Measurements from ENCODE around the gene SMCP. TPM values are rescaled to one million over a fixed set of nuclear protein-coding genes. Genes with fewer than 3 reads are reported as not detected.
A peak's percentile ranks its signal among the peaks of the same experiment; 100 is the strongest.

The SMCP gene, protein sequence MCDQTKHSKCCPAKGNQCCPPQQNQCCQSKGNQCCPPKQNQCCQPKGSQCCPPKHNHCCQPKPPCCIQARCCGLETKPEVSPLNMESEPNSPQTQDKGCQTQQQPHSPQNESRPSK
- total RNA-seq (ENCODE audit: insufficient read depth, low replicate concordance), result 3.6 TPM

DNA sequence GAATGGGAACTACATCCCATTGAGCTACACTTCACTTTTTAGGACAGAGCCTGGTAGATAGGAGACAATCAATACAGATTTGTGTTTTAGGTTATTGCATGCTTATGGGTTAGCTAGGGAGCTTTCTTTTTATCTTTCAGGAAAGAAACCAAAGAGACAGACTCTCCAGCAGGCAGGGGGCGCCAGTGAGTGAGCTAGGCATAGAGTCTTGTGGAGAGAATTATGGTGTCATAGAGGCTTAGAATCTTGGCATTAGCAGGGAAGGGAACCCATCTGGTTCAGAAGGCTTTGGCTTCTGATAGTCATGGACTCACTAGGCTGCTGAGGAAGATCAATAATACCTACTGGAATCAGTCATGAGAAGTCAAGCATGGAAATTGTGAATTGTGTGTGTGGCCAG, at the start of gene SMCP:
Gene SMCP (plus strand): TSS at position 281 of the 400 bp plus-strand sequence. CDS start 6,101 bp downstream, outside the sequence.
- no peak for DNase-seq (ENCODE audit: low spot score)

DNA sequence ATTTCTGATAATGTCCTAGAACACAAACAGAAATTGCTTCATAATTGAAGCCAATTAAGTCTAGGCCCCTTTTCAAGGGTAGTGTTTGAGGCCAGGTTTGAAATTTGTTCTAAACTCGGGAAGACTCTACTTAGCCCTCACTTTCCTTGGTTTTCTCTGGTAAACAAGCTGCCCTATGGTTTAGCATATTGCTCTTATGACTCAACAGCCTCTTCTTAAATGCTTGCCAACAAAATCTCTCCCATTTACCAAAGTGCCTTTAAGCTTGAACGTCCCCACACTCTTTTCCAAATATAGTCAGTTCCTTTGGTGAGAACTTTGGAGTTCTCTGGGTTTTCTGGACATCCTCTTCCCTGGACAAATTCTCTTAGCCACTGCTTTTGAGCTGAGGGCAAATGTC, 41.3 kb upstream of the SMCP start:
- no peak for DNase-seq (ENCODE audit: low spot score)

DNA sequence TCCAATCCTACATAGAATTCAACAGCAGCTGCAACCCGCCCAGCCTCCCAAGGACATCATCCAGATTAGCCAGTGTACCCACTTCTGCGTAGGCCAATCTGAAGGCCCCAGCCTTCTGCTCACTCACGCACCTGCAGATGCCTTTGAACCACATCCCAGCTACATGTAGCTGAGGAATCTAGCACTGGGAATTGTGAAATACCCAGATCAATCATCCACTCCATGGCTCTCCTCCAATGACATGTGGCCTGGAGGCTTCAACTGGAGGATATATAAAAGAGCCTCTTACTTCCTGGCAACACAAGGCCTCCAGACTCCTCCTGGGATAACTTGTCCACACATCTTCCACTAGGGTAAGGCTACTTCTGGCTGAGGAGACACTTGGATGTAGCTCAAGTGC, 35.6 kb upstream of the SMCP start, which contains the start of gene LCE6A:
Gene LCE6A (plus strand): TSS at position 301 of the 400 bp plus-strand sequence. CDS start 665 bp downstream, outside the sequence.
- no peak for DNase-seq (ENCODE audit: low spot score)

DNA sequence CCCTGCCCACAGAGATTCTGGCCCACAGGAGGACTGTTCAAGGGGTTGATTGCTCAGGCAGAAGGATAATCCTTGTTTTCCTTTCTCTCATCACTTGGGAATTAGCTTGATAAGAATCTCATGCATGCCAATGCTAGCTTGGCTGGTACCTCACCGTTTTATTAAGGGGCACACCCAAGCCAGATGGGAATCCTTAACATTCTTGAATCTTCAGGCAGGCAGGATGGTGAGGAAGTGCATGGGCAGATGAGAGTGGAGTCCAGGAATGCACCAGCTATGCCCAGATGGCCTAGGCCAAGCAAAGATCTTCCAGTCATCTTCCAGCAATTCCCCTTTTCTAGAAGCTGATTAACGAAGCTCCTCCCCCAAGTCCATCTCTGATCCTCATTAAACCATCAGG, 22.5 kb upstream of the SMCP start:
- DNase-seq (ENCODE audit: low spot score), result no peak

DNA sequence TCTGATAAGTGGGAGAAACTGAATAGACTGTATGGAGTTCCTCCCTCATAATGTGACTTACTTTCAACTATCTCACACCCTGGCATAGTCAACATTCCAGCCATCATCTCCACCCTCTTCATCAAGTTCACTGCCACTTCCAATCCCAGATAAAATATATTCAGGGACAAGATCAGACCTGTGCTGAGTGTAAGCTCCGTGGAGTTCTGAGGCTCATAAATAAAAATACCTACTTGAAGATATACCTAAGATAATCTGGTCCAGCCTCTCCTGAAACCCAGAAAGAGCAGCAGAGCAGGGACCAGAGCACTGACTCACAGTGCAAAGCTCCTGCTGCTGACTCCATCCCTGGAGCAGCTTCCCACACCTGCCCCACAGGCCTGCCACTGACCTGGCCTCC, 20.1 kb upstream of the SMCP start:
- peak; percentile 3 for DNase-seq (ENCODE audit: low spot score)

DNA sequence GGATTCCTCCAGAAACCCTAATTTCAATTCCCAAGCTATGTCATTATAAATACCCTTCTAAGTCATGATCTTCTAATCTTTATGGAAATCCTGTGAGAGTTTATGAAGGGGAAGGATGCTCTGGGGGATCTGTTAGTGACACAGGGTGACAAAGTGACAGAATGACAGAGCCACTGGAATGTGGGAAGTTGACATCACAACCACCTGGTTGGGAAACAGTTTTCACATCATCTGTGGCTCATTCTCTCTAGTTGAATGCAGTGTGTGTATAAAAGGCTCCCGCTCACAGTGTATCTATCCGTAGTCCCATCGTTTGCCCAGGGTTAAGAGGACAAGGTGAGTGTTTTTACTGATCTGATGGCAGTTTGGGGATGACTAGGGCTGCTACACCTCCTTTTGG, 18.4 kb upstream of the SMCP start, which contains the start of gene LCE7A:
Gene LCE7A (plus strand): TSS at position 301 of the 400 bp plus-strand sequence. CDS start 702 bp downstream, outside the sequence.
- no peak for DNase-seq (ENCODE audit: low spot score)

DNA sequence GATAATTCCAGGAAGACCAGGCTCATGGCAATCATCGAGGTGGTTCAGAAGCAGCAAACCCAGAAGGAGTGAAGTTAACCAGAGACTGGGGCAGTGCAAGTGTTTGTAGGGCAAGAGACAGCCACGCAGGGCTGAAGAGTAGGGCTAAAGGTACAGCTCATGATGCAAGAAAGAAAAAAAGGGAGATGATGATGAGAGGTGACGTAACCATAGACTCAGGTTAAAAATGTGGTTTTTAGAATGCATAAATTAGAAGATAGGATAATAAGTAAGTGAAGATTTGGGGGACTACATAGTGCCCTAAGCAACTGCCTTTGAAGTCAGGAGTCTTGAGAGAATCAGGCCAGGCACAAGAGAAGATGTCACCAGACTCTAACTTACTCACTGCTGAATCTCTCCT, 18.0 kb upstream of the SMCP start:
- DNase-seq (ENCODE audit: low spot score), result no peak

DNA sequence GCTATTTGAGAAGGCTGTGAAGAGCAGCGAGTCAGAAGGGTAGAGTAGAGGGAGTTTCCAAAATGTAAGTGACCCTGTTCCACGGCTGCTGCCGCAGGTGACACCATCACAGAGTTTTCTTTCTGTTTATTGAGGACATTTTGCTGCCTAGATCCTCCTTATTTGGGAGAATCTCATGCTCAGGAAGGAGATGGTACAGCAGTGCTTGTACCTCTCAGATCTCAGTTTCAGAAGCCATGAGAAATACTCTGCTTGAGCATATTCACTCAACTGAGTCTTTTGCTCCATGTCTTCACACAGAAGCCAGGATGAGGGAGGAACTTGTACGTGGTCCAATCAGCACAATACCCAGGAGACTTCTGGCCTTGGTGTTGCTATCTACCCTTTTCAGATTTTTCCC, 16.7 kb upstream of the SMCP start:
- DNase-seq (ENCODE audit: low spot score), result no peak

DNA sequence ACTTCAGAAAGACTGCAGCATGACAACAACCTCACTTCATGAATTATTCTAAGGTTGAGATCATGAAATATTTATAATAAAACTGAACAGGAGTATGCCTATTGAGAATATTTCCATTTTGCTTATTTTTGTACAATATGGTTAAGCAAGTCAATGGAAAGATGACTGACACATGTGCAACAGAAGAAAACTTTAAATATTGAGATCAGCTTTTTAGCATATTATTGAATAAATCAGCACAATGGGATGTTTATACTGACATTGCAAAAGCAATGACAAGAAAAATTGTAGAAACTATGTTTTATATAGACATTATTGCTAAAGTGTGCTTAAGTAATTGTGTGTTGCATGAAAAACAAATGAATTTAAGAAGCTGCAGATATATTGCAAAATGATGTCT, 13.7 kb upstream of the SMCP start:
- DNase-seq (ENCODE audit: low spot score), result no peak

DNA sequence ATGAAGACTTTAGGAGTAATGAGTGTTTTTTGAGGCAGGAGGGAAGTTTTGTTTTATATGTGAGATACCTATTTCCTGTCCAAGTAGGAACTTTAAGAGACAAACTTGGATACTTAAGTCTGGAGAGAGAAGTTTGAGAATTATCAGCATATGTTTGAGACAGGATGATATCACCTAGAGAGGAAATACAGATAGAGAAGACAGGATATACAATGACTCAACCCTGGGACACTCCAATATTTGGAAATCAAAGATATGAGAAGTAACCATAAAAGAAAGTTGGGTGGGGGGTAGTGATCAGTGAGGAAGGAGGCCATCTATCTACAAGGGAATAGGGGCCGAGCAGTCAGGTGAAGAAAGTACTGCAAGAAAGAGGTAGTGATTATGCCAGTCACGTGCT, 11.8 kb upstream of the SMCP start:
- DNase-seq (ENCODE audit: low spot score), result no peak

DNA sequence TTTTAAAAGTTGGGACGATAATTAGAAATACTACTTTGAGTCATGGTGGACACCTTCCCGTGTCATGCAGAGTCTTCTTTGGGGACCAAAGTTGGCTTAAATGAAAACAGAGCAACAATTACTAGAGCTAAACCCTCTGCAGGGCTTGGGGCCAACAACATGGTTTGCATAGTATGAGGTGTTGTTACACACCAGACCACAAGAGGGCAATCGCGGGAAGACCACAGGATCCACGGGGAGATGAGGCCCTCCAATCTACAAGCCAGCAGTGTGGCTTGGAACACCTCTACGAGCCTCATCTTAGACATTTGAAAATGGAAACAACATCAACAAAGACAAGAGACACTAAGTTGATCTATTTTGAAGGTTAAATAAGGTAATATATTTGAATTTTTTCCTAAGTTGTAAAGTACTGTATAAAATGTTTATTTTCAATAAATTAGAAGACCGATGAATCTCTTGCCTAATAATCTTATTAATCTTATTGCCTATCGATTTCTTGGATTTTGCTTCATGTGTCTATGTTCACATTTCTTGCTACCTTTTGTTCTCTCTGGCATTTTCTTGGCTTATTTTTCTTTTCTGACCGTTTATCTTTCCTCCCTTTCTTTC, 8.2 kb upstream of the SMCP start:
- DNase-seq (ENCODE audit: low spot score), result peak; percentile 66

DNA sequence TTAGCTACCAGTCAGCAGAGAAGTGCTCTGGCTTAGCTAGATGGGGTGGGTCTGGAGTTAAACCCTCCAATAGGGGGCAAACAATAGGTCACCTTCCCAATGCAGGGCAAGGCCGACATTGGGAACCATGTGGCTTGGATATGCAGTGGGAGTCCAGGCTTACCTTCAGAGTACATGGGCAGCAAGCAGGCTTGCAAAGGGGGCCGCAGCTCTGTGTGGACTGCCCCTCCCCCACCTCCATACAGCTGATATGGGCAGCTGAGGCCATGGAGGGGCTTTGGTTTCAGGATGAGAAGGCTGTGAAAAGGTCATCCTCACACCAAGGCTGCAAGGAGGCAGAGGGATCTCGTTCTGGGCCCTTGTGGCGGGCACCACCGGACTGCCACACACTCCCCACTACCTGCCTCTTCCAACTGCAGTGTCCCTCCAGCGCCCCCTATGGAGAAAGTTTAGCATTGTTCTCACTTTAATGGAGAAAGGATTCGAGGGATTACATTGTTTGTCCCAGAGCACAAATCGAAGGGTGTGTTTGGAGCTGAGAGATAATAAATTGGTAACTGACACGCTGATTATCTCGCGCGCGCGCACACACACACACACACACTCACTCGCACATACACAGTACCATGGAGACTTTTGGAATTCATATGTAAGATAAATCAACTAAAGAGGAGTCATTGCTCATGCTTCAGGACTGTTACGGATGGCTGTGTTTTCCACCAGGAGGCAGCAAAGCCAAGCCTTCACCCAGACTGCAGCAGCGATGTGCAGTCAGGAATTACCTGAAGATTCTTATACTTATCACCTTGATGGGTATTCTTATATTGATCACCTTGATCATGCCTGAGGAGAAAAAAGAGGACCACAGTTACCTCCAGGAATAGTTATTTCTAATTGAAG, 7.0 kb upstream of the SMCP start:
- peak; percentile 15 for DNase-seq (ENCODE audit: low spot score)

DNA sequence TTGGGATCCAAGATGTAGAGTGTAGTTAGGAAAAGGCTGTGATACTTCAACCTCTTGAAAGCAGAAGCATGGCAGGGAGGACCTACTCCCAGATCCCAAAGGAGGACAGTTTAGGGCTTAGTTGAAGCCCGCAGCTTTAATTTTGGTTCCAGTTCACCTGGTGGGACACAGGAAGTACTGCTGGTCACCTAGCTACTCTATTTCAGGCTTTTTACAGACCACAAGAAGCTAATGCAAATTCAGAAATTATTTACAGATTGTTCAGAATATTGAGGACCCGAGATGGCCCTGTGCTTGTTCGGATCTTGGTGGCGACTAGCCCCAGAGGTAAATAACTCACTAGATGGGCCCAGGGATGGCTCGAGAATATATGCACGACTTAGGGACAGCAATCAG, 6.4 kb upstream of the SMCP start:
- DNase-seq (ENCODE audit: low spot score), result no peak

DNA sequence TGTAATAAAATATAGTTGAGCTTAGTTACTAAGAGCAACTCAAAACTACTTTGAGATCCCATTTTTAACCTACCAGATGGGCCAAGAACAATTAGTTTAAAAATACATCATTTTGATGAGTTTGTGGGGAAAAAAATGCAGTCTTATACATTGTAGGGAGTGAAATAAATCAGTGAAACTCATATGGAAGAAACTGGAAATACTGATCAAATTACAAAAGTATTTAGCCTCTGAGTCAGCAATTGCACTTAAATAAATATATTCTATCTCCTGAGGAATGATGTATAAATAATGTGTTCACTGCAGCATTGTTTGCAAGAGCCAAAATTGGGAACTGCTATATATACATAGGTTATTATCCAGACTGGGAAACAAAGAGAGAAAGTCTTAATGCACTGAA, 4.6 kb upstream of the SMCP start:
- no peak for DNase-seq (ENCODE audit: low spot score)

DNA sequence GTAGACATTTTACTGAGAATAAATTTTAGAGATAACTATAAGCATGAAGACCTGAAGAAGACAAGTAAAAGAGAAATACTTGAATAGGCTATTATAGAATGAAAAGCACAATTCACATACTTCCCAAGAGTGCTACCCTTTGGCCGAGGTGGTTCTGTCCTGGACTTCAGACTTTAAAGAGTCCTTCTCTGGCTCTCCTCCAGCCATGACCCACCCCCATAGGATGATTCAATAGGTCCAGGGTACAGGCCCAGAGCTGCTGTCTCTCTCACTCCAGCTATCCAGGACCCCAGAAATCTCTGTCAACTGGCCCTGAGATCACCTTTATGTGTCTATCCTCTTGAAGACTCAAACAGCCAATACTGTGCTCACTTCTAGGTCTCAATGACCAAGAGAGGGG, 1.3 kb upstream of the SMCP start:
- DNase-seq (ENCODE audit: low spot score), result no peak

DNA sequence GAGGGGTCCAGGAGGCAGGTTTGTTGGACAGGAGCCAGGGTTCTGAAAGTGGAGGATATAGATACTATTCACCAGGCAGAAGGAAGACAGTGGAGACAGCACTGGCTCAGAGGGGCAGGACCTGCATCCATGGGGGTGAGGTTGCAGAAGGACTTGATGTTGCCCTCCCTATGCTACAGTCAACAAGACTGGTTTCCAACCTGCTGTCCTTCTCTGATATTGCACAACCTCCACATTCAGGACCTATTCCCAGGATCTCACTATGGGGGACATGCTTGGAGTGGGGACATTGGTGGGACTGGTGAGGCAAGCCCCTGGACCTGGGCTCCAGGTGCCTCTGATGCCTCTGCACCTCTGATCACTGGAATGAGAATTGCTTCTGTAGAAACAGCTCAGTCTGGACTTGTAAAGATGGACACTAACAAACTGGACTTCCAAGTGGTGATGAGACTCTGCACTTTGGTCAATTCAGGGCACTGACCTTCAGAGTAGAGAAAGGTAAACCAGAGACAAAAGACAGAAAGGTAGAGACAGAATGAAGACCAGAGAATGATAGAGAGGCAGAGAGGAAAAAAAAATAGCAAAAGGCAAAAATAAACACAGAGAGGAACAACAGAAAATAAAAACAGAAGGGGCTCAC, 1.6 kb downstream of the SMCP start:
- no peak for DNase-seq (ENCODE audit: low spot score)

DNA sequence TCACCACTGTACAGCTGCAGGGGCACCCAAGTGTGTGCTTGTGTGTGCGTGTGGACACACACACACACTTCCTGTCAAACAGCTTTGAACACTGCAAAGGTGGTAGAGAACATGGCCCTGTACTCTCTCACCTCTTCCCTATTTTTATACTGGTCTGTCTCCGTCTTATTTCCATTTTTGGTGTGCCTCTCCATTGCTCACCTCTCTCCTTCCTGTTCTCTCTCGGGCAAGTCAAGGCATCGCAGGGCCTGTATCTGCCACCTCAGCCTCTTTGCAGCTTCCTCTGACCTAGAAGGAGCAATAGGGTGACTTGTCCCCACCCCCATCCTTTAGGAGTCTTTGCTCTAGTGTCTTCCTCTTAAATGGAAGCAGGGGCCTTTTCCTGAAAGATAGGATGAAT, 2.2 kb downstream of the SMCP start:
- no peak for DNase-seq (ENCODE audit: low spot score)

DNA sequence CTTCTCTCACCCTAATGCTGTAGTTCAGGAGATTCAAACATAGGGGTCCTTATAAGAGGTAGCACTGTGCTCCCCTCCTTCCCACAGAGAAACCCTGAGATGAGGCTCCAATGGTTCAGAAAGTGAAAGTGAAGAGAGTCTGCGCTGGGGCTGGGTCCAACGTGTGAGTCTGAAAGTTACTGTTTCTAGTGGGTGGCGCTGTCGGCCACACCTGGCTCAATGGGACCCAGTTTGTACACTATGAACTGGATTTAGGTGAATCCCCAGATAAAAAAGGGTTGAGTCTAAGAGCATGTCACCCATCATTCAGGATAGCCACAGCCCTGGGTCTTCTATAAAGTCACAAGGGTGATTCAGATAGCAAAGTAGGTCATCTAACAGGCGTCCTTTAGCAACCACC, 2.8 kb downstream of the SMCP start:
- no peak for DNase-seq (ENCODE audit: low spot score)

DNA sequence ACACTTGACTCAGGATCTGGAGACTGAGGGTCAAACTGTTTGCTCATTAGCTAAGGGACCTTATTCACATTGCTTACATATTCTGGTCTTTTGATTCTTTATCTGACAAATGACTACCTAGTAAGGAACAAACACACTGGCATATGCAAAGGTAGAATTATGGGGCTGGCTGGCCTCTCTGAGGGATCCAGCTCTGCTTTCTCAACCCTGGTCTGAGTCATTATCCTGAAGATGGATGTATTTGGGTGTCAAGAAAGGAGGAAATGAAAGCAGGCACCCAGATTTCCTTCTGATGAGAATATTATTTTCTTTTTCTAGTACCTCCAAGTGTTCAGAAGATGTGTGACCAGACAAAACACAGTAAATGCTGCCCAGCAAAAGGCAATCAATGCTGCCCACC, 6.0 kb downstream of the SMCP start:
- no peak for DNase-seq (ENCODE audit: low spot score)

DNA sequence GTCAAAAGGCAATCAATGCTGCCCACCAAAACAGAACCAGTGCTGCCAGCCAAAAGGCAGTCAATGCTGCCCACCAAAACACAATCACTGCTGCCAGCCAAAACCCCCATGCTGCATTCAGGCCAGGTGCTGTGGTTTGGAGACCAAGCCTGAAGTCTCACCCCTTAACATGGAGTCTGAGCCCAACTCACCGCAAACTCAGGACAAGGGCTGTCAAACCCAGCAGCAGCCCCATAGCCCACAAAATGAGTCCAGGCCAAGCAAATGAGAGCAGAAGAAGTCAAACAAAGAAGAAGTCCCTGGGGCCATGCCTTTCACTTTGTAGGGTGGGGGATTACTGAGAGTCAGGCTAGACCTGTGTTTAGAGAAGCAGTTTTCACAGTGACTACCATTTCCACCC, 6.4 kb downstream of the SMCP start:
- DNase-seq (ENCODE audit: low spot score), result no peak

DNA sequence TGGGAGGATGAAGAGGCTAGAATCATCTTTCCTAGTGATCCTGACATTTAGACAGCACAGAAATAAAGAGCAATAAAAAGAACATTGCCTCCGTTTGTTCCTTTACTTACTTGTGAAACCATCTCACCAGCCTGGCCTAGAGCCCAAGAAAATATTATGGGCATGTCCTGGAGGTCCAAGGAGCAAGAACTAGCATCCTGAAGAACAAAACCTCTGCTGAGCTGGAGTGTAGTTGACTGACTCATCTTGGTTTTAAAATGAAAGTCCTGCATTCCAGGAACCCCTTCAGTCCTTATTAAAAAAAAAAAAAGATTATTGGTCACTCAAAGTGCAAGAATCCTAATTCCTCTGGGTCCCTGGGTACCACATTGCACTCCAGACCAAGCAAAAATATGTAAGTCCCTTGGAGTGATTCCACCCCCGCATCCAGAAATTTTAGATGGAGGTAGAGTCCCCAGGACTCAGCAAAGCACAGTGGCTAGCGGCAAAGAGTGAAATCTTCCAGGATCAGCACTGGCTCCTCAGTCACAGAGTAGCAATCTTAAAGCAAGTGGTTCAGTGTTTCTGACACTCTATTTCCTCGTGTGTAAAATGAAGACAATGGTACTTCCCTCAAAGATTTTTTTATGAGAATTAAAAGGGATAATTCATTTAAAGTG, 7.0 kb downstream of the SMCP start:
- no peak for DNase-seq (ENCODE audit: low spot score)

DNA sequence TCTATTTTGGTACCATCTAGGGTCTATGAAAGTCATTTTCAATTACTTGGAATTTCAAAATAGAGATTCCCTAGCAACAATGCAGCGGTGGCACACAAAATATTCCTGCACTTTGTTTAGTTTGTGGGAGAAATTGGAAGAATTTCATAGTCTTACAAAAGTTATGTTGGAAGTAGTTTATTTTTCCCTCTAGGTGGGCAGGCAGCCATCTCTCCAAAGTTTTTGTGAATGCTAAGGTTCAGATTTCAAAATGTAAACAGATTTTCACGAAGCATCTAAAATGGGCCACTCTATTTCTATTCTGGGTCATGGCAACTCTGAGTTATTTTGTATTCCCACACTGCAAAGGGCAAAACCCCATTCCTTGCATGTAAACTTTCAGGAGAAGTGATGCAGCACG, 8.0 kb downstream of the SMCP start:
- DNase-seq (ENCODE audit: low spot score), result no peak
